Measurements from ENCODE around the gene RAB7A. TPM values are rescaled to one million over a fixed set of nuclear protein-coding genes. Genes with fewer than 3 reads are reported as not detected.

RAB7A gene
- total and polyA plus RNA-seq, 2 experiments from 2014 or later = 89.8 to 156 TPM

- ATAC-seq (no peak), DNase-seq (ENCODE audit: low spot score) (no peak)
- Histone ChIP-seq H3K4me2 (no peak overlapping the region), H3K36me3 (ENCODE audit: insufficient read depth) (no peaks in the 10 kb centered on the region), H3K9me2 (ENCODE audit: insufficient read depth) (no peaks in the 10 kb centered on the region), H2AFZ (no peak overlapping the region), H4K20me1 (replicated peaks; ENCODE audit: insufficient read depth) (no peaks in the 10 kb centered on the region), H3K27me3 (ENCODE audit: insufficient read depth) (no peaks in the 10 kb centered on the region), H3K4me3 (no peak overlapping the region), H3K79me2 (replicated peaks; ENCODE audit: insufficient read depth) (no peaks in the 10 kb centered on the region), H3K27ac (ENCODE audit: low read depth) (no peak overlapping the region), H3F3A (replicated peaks; ENCODE audit: low read depth) (no peaks in the 10 kb centered on the region), H3K4me1 (ENCODE audit: insufficient read depth) (peaks cover 3% of the 10 kb centered on the region; the same call in 1 of the 2 replicates)
- TF ChIP-seq ETS1 (IDR thresholded peaks at IDR 0.05) (no peak), POLR2AphosphoS5 (IDR thresholded peaks at IDR 0.05; ENCODE audit: low read depth) (no peak), EZH2 (IDR thresholded peaks at IDR 0.05; ENCODE audit: low read depth, unreplicated experiment) (no peak), ZNF331 (CRISPR knock-in tag; IDR thresholded peaks at IDR 0.05; ENCODE audit: low read depth) (no peak), CTCF (conservative IDR thresholded peaks at IDR 0.05; ENCODE audit: low read depth in 2 of 2) (no peak), EZH2phosphoT487 (IDR thresholded peaks at IDR 0.05; ENCODE audit: unreplicated experiment) (no peak)
- Mint-ChIP-seq H3K27ac (no peak overlapping the region), H3K4me3 (no peak overlapping the region), H3K4me1 (peaks cover 4% of the 10 kb centered on the region; the same call in 2 of the 3 replicates), H3K36me3 (ENCODE audit: low read depth) (no peaks in the 10 kb centered on the region), H3K9me3 (no peaks in the 10 kb centered on the region; the same call in 2 of the 3 replicates), H3K27me3 (ENCODE audit: insufficient read depth, low read depth, poor library complexity) (peaks cover 3% of the 10 kb centered on the region)
Observed at GRCh38 chr3:128684986-128685726, 40.8 kb upstream of the RAB7A start.

- Mint-ChIP-seq H3K27me3 (ENCODE audit: insufficient read depth, low read depth, poor library complexity) (peaks cover 2% of the 10 kb centered on the region), H3K36me3 (ENCODE audit: low read depth) (no peaks in the 10 kb centered on the region), H3K27ac (no peak overlapping the region), H3K9me3 (no peaks in the 10 kb centered on the region; the same call in 2 of the 3 replicates), H3K4me3 (no peak overlapping the region), H3K4me1 (peaks cover under 1% of the 10 kb centered on the region; the same call in 2 of the 3 replicates)
- Histone ChIP-seq H3K4me1 (ENCODE audit: insufficient read depth) (peaks cover 1% of the 10 kb centered on the region; the same call in 1 of the 2 replicates), H3K36me3 (ENCODE audit: insufficient read depth) (no peaks in the 10 kb centered on the region), H3K27me3 (ENCODE audit: insufficient read depth) (no peaks in the 10 kb centered on the region), H3K4me2 (no peak overlapping the region), H3K79me2 (replicated peaks; ENCODE audit: insufficient read depth) (no peaks in the 10 kb centered on the region), H3K4me3 (no peak overlapping the region), H4K20me1 (replicated peaks; ENCODE audit: insufficient read depth) (no peaks in the 10 kb centered on the region), H3F3A (replicated peaks; ENCODE audit: low read depth) (no peaks in the 10 kb centered on the region), H2AFZ (no peak overlapping the region), H3K9me2 (ENCODE audit: insufficient read depth) (no peaks in the 10 kb centered on the region), H3K27ac (ENCODE audit: low read depth) (no peak overlapping the region)
- DNase-seq (ENCODE audit: low spot score) = no peak
- no peak for ATAC-seq
- TF ChIP-seq ETS1 (IDR thresholded peaks at IDR 0.05) (no peak), EZH2phosphoT487 (IDR thresholded peaks at IDR 0.05; ENCODE audit: unreplicated experiment) (no peak), CTCF (conservative IDR thresholded peaks at IDR 0.05; ENCODE audit: low read depth in 2 of 2) (no peak), CREB1 (CRISPR knock-in tag; IDR thresholded peaks at IDR 0.05; ENCODE audit: low read depth) (no peak), STAT1 (IDR thresholded peaks at IDR 0.05; ENCODE audit: unreplicated experiment) (no peak), ZNF331 (CRISPR knock-in tag; IDR thresholded peaks at IDR 0.05; ENCODE audit: low read depth) (no peak), NANOG (IDR thresholded peaks at IDR 0.05; ENCODE audit: borderline replicate concordance) (no peak), JUNB (IDR thresholded peaks at IDR 0.05; ENCODE audit: unreplicated experiment) (no peak), EZH2 (IDR thresholded peaks at IDR 0.05; ENCODE audit: low read depth, unreplicated experiment) (no peak), REST (IDR thresholded peaks at IDR 0.05; ENCODE audit: unreplicated experiment) (no peak), POLR2AphosphoS5 (IDR thresholded peaks at IDR 0.05; ENCODE audit: low read depth) (no peak)
Observed at GRCh38 chr3:128686465-128686864, 39.5 kb upstream of the RAB7A start.
